SK-N-MC (cell line): ENCODE results near the gene MEA1.

Source experiments
- EZH2 ChIP-seq: fragments of 200-600 bp; sonication (generic); IDR thresholded peaks from one replicate; pipeline ENCODE4 v1.6.1; 2017; ENCODE audit warnings: antibody characterized with exemption
- POLR2AphosphoS5 ChIP-seq: IDR thresholded peaks from 2 replicates; pipeline ENCODE4 v1.6.1; 2012; ENCODE audit warnings: mild to moderate bottlenecking, low read depth, low read length, borderline replicate concordance

- TF ChIP-seq POLR2AphosphoS5 (no peak), EZH2 (no peak)
Observed at GRCh38 chr6:43038727-43039126, 25.0 kb upstream of the MEA1 start.
